SIG-M5 treated with dmso at 0.1 percent for 504 hours (cell line): Measurements from ENCODE around the gene SNAPC2.

Experiments used
- DNase-seq: peaks from one replicate; lab custom pipeline; 2025; ENCODE audit not compliant: unreplicated experiment; lab: John Stamatoyannopoulos, UW

The SNAPC2 gene

DNA sequence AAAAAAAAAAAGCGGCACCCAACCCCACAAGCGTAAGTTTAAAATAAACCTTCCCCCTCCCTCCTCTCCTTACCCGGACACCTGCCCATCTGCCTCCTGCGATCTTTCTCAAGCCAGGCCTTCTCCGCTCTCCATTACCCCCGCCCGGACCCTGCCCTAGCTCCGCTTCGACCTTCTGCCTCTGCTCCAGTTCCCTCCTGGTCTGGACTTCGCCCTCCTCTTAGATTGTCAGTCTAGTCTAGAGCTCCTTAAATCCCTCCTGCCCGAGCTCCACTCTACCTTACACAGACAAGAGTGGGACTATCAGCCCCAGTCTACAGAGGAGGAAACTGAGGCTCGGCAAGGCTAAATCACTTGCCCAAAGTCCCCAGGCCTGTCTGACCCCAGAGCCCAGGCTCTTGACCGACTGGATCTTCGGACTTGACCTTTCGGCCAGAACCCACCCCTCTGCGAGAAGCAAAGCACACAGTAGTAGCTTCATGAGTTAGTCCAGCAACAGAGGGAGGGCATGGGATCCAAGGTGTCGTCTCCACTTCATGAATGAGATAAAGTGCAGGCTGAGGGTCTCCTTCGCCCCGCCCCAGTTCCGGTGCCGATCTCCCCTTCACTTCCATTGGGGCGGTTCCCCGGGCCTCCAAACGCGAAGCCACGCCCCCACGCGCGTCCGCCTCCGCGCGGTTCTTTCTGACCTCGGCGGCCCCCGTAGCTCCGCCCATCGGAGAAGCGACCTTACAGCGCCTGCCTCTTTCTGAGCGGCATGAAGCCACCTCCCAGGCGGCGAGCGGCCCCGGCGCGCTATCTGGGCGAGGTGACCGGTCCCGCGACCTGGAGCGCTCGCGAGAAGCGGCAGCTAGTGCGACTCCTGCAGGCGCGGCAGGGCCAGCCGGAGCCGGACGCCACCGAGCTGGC, at the start of gene SNAPC2:
SNAPC2 (plus strand) TSS at position 729 of the 909 bp plus-strand sequence; CDS start at position 758, 29 bp downstream.
- DNase-seq, result peak; percentile 82

DNA sequence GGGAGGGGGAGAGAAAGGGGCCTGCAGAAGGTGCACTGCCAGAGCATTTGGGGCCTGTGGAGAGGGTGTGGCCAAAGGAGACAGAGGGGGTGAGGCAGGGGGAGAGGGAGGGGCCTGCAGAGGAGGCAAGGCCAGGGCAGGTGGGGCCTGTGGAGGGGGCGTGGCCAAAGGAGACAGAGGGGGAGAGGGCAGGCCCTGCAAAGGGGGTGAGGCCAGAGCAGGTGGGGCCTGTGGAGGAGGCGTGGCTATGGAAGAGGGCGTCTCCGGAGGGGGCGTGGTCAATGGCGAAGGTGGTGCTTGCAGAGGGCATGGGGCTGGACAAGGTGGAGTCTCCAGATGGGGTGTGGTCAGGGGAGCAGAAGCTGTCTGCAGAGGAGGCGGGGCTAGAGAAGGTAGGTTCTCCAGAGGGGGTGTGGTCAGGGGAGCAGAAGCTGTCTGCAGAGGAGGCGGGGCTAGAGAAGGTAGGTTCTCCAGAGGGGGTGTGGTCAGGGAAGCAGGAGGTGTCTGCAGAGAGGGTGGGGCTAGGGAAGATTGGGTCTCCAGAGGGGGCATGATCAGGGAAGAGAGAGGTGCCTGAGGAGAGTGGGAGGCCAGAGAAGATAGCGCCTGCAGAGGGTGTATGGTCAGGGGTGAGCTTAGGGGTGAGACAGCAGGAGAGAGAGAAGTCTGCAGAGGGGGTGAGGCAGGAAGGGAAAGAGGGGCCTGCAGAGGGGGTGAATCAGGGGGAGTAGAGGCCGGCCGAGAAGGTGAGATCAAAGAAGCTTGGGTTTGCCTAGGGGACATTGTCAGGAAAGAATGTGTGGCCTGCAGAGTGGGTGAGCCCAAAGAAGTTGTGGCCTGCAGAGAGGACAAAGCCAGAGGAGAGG, 49.3 kb upstream of the SNAPC2 start:
- peak; percentile 85 for DNase-seq

DNA sequence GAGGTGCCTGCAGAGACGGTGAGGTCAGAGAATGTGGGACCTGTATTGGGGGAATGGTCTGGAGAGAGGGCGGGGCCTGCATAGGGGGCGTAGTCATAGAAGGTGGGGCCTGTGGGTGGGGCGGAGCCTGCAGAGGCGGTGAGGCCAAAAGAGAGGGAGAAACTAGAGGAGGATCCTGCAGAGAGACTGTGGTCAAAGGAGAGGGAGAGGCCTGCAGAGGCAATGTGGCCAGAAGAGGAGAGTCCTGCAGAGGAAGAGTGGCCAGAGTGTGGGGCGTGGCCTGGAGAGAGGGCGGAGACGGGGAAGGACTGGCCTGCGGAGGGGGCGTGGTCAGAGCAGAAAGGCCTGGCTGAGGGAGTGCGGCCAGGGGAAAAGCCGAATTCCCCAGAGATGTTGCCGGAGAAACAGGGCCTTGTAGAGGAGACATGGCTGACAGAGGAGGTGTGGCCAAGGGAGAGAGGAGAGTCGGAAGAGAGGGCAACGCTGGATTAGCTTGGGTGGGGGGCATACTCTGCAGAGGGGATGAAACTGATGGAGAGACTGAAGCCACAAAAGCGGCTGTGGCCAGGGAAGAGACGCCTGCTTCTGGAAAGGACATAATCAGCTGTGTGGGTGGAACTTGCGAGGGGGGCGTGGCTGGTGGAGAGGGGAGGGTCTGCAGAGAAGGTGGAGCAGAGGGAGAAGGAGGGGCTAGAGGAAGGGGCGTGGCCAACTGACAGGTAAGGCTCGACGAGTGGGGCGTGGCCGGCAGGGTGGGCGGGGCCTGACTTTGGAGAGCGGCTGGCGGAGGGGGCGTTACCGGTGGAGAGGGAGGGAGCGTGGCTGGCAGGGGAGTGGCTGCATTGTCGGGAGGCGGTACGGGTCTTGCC, 48.5 kb upstream of the SNAPC2 start:
- DNase-seq, result peak; percentile 87

GRCh38 chr19:7872306-7873204, 47.6 kb upstream of the SNAPC2 start:
- DNase-seq, result no peak

DNA sequence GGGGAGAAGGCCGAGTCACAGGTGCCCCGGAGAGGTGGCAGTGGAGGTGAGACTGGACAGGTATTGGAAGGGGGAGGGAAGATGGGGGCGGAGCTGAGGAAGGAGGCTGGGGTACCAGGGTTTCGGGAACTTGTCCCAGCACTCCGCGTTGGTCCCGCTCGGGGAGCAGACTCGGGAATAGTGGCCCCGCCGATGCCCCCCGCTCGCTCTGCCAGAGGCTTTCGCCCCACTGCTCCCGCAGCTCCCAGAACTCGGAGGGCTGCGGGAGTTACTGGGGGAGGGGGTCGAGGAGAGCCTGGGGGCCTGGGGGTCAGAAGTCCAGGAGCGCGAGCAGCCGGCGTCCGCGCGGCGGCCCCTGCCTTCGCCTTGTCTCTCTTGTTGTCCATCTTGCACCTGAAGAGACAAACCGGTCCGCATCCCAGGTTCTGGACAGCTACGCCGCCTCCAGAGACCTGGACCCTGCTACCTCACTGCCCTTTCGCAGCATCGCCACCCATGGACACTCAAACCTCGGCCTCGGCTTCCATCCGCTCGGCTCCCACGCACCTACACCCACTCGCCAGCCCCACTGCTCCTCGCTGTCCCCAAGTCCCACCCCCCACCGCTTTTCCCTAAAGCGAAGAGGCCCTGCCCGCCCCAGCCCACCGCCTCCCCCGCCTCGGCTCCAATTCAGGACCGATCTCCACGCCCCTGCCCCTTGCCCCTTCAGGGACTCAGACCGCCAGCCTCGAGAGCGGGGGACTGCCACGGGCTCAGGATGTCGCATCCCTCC, 46.6 kb upstream of the SNAPC2 start:
- no peak for DNase-seq

- no peak for DNase-seq
Measured at GRCh38 chr19:7874076-7874896, 45.9 kb upstream of the SNAPC2 start, which contains the start of gene PRR36. Gene PRR36 (minus strand): TSS chr19:7874390. CDS start chr19:7873689, 701 bp downstream.

- no peak for DNase-seq
Measured at GRCh38 chr19:7874897-7875273, 45.3 kb upstream of the SNAPC2 start.

GRCh38 chr19:7877249-7877836, 42.8 kb upstream of the SNAPC2 start:
- no peak for DNase-seq

DNA sequence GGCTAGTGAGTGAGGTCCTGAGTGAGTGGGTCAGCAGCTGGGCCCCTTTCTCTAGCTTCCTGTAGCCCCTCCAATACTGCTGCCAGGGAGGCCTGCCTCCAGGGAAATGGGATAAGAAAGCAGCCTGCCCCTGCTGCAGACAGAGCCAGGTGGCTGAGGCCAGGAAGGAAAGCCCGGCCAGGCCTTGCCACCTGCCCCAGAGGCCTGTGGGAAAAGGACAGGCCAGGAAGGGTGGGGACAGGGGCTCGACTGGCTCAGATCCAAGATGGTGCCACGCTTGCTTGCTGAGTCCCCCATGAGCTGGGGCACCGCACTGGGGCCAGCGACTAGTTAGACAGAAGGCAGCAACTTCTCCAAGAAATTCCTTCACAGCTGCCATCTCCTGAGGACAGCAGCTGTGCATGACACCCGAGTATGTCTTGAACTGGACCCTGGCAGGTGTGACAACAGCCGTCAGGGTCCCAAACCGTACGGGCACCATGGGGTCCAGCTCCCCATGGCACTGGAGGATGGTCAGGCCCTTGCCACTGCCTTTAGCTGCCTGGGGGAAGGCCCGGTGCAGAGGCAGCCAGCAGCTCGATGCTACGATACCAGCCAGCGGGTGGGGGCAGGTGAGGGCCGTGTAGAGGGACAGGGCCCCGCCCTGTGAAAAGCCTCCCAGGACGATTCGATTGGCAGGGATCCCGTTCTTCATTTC, 40.9 kb upstream of the SNAPC2 start:
- DNase-seq, result no peak

DNA sequence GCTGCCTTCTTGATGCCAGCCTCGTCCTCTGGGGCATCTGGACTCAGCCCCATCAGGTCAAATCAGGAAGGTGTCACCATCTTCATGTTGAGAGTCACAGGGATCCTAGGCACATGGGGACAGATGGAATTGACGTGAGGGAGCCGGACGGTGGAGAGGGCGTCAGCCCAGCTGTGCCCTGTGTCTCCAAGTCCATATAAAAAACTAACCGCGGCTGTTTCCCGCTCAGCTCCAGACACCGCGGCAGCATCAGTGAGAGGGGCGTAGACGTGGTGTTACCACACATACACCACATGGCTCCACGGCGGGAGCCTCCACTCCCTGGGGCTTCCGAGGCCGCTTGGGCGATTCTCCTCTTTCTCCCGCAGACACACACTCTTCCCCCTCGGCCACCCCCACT, 40.3 kb upstream of the SNAPC2 start:
- DNase-seq, result no peak

DNA sequence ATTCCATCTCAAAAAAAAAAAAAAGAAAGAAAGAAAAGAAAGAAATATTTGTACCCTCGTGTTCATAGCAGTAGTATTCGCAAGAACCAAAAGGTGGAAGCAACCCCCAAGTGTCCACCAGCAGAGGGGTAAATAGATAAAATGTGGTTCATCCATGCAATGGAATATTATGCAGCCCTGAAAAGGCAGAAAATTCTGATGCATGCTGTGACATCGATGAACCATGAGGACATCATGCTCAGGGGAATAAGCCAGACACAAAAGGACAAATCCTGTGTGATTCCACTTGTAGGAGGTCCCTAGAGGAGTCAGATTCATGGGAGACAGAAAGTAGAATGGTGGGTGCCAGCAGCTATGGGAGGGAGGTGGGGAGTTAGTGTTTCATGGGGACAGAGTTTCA, 38.2 kb upstream of the SNAPC2 start:
- DNase-seq, result no peak

GRCh38 chr19:7883105-7883504, 37.0 kb upstream of the SNAPC2 start:
- no peak for DNase-seq

GRCh38 chr19:7883796-7884570, 36.2 kb upstream of the SNAPC2 start:
- DNase-seq, result no peak

DNA sequence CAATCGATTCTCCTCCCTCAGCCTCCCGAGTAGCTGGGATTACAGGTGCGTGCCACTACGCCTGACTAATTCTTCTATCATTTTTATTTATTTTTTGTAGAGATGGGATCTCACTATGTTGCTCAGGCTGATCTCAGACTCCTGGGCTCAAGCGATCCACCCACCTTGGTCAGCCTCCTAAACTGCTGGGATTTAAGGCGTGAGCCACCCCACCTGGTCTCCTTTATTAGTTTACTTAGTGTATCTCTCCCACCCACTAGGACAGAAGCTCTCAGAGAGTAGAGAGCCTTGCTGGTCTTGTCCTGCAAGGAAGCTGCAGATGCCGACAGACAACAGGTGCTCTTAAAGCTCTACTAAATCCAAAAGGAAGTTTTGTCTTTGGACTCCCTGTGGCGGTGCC, 34.3 kb upstream of the SNAPC2 start:
- DNase-seq, result no peak

- DNase-seq, result no peak
Measured at GRCh38 chr19:7887408-7888144, 32.6 kb upstream of the SNAPC2 start.
